Parathyroid adenoma (tissue), 2 donors: Measurements from ENCODE around the gene NSUN6.

Experiments used
- H2AFZ ChIP-seq: fragments of 300-600 bp; sonication (generic); one replicate; pipeline ENCODE4 v1.7.0; 2017; ENCODE audit warnings: antibody characterized with exemption, mild to moderate bottlenecking
- H3K27ac ChIP-seq: fragments of 300-600 bp; sonication (generic); one replicate; pipeline ENCODE4 v1.7.0; 2017
- H3K27me3 ChIP-seq: fragments of 300-600 bp; sonication (generic); one replicate; pipeline ENCODE4 v1.7.0; 2017; ENCODE audit warnings: low read length; ENCODE audit not compliant: control insufficient read depth, insufficient read depth
- H3K36me3 ChIP-seq: fragments of 300-600 bp; sonication (generic); one replicate; pipeline ENCODE4 v1.7.0; 2017; ENCODE audit warnings: low read length; ENCODE audit not compliant: control insufficient read depth, insufficient read depth
- H3K4me1 ChIP-seq: fragments of 300-600 bp; sonication (generic); one replicate; pipeline ENCODE4 v1.7.0; 2017; ENCODE audit warnings: control low read depth
- H3K4me2 ChIP-seq: fragments of 300-600 bp; sonication (generic); one replicate; pipeline ENCODE4 v1.7.0; 2017; ENCODE audit warnings: low read length
- H3K4me3 ChIP-seq: fragments of 300-600 bp; sonication (generic); one replicate; pipeline ENCODE4 v1.7.0; 2017; ENCODE audit warnings: low read depth, low read length
- H3K79me2 ChIP-seq: fragments of 300-600 bp; sonication (generic); one replicate; pipeline ENCODE4 v1.7.0; 2017; ENCODE audit warnings: control low read depth
- H3K9ac ChIP-seq: fragments of 300-600 bp; sonication (generic); one replicate; pipeline ENCODE4 v1.7.0; 2017; ENCODE audit warnings: mild to moderate bottlenecking
- H3K9me3 ChIP-seq: fragments of 300-600 bp; sonication (generic); one replicate; pipeline ENCODE4 v1.7.0; 2017; ENCODE audit warnings: low read length; ENCODE audit not compliant: control insufficient read depth
- TF ChIP-seq, protein P1 (sequence below): fragments of 300-600 bp; sonication (generic); IDR thresholded peaks from one replicate; pipeline ENCODE4 v1.7.0; 2017; ENCODE audit warnings: antibody characterized with exemption, mild to moderate bottlenecking
- donor health status: primary hyperparathyroidism.

Gene NSUN6

GRCh38 chr10:18583575-18584270, 67.7 kb downstream of the NSUN6 start:
- TF ChIP-seq, protein P1, sequence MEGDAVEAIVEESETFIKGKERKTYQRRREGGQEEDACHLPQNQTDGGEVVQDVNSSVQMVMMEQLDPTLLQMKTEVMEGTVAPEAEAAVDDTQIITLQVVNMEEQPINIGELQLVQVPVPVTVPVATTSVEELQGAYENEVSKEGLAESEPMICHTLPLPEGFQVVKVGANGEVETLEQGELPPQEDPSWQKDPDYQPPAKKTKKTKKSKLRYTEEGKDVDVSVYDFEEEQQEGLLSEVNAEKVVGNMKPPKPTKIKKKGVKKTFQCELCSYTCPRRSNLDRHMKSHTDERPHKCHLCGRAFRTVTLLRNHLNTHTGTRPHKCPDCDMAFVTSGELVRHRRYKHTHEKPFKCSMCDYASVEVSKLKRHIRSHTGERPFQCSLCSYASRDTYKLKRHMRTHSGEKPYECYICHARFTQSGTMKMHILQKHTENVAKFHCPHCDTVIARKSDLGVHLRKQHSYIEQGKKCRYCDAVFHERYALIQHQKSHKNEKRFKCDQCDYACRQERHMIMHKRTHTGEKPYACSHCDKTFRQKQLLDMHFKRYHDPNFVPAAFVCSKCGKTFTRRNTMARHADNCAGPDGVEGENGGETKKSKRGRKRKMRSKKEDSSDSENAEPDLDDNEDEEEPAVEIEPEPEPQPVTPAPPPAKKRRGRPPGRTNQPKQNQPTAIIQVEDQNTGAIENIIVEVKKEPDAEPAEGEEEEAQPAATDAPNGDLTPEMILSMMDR, result no peak
- H3K36me3 ChIP-seq, result no peaks in the 10 kb centered on the region

DNA sequence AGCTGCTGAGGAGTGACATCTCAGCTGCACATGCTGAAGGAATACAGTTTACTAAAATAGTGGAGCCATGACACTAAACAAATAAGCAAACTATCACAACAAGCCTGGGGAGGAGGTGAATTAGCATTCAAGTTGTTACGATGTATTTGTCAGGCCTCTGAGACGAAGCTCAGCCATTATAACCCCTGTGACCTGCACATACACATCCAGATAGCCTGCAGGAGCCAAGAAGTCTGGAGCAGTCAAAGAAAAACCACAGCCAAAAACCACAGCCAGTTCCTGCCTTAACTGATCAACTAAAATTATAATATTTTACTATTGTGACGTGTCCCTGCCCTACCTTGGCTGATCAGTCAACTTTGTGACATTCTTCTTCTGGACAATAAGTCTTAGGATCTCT, 68.6 kb downstream of the NSUN6 start:
- Histone ChIP-seq H3K9ac (no peak overlapping the region), H3K79me2 (no peaks in the 10 kb centered on the region), H3K4me2 (no peak overlapping the region), H3K27me3 (no peaks in the 10 kb centered on the region), H3K36me3 (no peaks in the 10 kb centered on the region), H2AFZ (no peak overlapping the region), H3K4me1 (no peaks in the 10 kb centered on the region), H3K27ac (no peak overlapping the region), H3K9me3 (no peaks in the 10 kb centered on the region), H3K4me3 (no peak overlapping the region)
- TF ChIP-seq, protein P1, result no peak

More at GRCh38 chr10:18583575-18584270, 67.7 kb downstream of the NSUN6 start:
- Histone ChIP-seq H3K79me2 (no peaks in the 10 kb centered on the region), H3K4me2 (no peak overlapping the region), H3K4me3 (no peak overlapping the region), H3K9ac (no peak overlapping the region), H2AFZ (no peak overlapping the region), H3K27ac (no peak overlapping the region), H3K9me3 (no peaks in the 10 kb centered on the region), H3K4me1 (no peaks in the 10 kb centered on the region), H3K27me3 (no peaks in the 10 kb centered on the region)

DNA sequence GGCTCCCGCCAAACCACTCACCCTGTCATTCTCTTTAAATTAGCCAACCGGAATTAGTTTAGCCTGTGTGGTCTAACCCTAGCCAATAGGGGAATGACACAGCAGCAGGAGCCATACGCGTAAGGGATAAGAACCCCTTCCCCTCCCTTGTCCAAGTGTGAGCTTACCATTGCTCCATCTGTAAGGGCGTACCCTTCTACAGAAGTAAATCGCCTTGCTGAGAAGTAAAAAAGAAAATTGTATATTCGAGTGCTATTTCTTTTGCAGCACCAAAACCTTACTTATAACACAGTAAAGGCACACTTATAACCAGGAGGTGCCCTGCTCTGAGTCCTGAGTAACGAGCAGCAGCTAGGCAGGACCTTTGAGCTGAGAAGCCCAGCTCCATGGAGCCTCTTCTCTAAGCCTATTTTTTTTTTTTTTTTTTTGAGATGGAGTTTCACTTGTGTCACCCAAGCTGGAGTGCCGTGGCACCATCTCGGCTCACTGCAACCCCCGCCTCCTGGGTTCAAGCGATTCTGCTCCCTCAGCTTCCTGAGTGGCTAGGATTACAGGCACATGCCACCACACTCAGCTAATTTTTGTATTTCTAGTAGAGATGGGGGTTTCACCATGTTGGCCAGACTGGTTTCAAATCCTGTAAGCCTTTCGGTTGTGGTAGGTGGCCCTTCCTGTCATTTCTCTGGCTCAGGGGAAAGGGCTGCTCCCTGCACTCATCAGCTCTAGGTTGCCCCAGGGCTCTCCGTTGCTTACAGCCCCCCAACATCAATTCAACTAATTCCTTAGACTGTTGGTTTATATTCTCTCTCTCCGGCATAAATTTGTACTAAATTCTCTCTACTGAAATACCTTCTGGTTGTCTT, 73.3 kb downstream of the NSUN6 start:
- Histone ChIP-seq H3K36me3 (no peaks in the 10 kb centered on the region), H3K9me3 (no peaks in the 10 kb centered on the region), H3K4me1 (no peaks in the 10 kb centered on the region), H3K4me2 (no peak overlapping the region), H3K9ac (no peak overlapping the region), H3K4me3 (no peak overlapping the region), H2AFZ (no peak overlapping the region), H3K79me2 (no peaks in the 10 kb centered on the region), H3K27me3 (no peaks in the 10 kb centered on the region), H3K27ac (no peak overlapping the region)
- TF ChIP-seq, protein P1, result no peak

- no peaks in the 10 kb centered on the region for H3K27me3 ChIP-seq
- no peak overlapping the region for H3K4me2 ChIP-seq
- no peak overlapping the region for H3K4me3 ChIP-seq
- H3K79me2 ChIP-seq, result no peaks in the 10 kb centered on the region
- H3K27ac ChIP-seq, result no peak overlapping the region
- no peaks in the 10 kb centered on the region for H3K9me3 ChIP-seq
- H3K36me3 ChIP-seq, result no peaks in the 10 kb centered on the region
- no peak overlapping the region for H2AFZ ChIP-seq
- no peaks in the 10 kb centered on the region for H3K4me1 ChIP-seq
- TF ChIP-seq, protein P1, result no peak
- H3K9ac ChIP-seq, result no peak overlapping the region
Measured at GRCh38 chr10:18576586-18576985, 74.8 kb downstream of the NSUN6 start.
